Ascending aorta (tissue), 2 donors: ENCODE data around the gene SNX11. TPM values are rescaled to one million over a fixed set of nuclear protein-coding genes. Genes with fewer than 3 reads are reported as not detected.

ENCODE experiments used
- DNase-seq, 2 donors: peaks; one replicate each; pipeline ENCODE4 v3.0.0-alpha.2; 2019; ENCODE audit warnings: low spot score in 2 of 2
- H3K27ac ChIP-seq, 2 donors: fragments of 200-600 bp; sonication (generic); one replicate each; pipeline ENCODE4 v1.5.1; 2016 to 2017; ENCODE audit warnings: mild to moderate bottlenecking in 1 of 2
- H3K27me3 ChIP-seq: fragments of 200-600 bp; sonication (generic); one replicate; pipeline ENCODE4 v1.5.1; 2017
- H3K36me3 ChIP-seq, 2 donors: fragments of 200-600 bp; sonication (generic); one replicate each; pipeline ENCODE4 v1.5.1; 2016
- H3K4me1 ChIP-seq, 2 donors: fragments of 200-600 bp; sonication (generic); one replicate each; pipeline ENCODE4 v1.5.1; 2016 to 2017; ENCODE audit warnings: mild to moderate bottlenecking in 1 of 2
- H3K4me3 ChIP-seq, 2 donors: fragments of 200-600 bp; sonication (generic); one replicate each; pipeline ENCODE4 v1.5.1; 2016 to 2017; ENCODE audit warnings: mild to moderate bottlenecking in 1 of 2
- H3K9me3 ChIP-seq, 2 donors: fragments of 200-600 bp; sonication (generic); one replicate each; pipeline ENCODE4 v1.5.1; 2016
- intact Hi-C: fragments of 100-400 bp; cut with DNase I; formaldehyde crosslinking; loops from one replicate; pipeline ENCODE4 v1.15.1; 2023
- total RNA-seq: library from RNA; depleted of rRNA; stranded (reverse); fragments of >200 nt; gene quantifications from one replicate; pipeline ENCODE4 v1.1.0, GENCODE V29; 2016
- TF ChIP-seq, protein P1 (sequence below), 3 experiments: fragments of 200-600 bp in 2 of 3; fragments of 450-650 bp in 1 of 3; sonication (generic) in 2 of 3; IDR thresholded peaks; one replicate each; pipeline ENCODE4 v1.5.1; 2016 to 2019; ENCODE audit warnings: antibody characterized with exemption in 3 of 3, mild to moderate bottlenecking in 1 of 3, moderate library complexity in 1 of 3

The SNX11 gene, protein sequence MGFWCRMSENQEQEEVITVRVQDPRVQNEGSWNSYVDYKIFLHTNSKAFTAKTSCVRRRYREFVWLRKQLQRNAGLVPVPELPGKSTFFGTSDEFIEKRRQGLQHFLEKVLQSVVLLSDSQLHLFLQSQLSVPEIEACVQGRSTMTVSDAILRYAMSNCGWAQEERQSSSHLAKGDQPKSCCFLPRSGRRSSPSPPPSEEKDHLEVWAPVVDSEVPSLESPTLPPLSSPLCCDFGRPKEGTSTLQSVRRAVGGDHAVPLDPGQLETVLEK
- 6.6 TPM for total RNA-seq

DNA sequence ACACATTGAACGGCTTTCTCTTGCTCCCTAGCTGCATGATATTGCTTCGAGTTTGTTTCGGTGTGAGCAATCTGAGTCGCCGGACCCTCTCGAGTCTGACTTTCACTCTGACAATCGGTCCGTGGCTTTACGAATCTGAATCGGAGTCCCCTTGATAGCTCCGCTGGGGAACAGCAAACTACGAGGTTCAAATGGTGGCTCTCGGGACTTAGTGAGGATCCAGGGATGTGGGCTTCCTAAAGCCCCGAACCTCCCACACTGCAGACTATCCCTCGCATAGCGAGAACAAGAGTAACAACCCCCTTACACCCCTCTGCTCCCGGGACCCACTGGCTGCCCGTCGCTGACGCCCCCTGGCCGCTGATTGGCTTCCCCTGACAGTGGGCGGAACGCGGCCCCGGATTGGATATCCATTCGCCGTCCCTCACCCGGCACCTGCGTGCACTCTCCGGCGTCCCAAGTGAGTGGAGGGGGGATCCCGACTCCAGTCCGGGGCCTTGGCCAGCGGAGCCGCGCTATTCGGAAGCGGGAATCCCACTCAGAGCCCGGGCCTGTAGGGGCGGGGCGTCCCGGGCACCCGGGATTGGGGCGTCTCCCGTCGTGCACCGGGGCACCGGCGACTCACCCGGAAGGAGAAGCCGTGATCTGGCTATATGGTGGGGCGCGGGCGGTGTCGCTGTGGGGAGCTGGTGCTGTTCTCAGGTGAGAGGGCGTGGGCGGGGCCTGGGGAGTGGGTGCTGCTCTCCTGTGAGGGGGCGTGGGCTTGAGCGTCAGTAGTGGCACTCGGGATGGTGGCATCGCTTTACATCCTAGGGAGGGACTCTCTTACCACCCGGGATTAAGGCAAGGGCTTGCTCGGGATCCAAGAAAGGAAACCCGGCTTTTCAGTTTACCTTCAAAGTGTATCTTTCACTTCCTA, at the start of gene SNX11:
SNX11 (plus strand) TSS at position 630 of the 919 bp plus-strand sequence. CDS start 4,278 bp downstream, outside the sequence.
- Histone ChIP-seq H3K9me3 (no peaks in the 10 kb centered on the region), H3K4me3 (peak within 1 kb of the TSS; percentile 65 to 84), H3K27me3 (no peaks in the 10 kb centered on the region), H3K27ac (peak within 1 kb of the TSS; percentile 92 to 95), H3K36me3 (no peaks in the 10 kb centered on the region), H3K4me1 (peaks cover 5 to 10% of the 10 kb centered on the region in 2 donors)
- intact Hi-C loops, result loop anchor here (1.0 to 10.0 kb wide), 5 partner anchors 23 to 263 kb away; partner anchors contain the start of genes PNPO, SCRN2 and SP2
- TF ChIP-seq, protein P1, sequence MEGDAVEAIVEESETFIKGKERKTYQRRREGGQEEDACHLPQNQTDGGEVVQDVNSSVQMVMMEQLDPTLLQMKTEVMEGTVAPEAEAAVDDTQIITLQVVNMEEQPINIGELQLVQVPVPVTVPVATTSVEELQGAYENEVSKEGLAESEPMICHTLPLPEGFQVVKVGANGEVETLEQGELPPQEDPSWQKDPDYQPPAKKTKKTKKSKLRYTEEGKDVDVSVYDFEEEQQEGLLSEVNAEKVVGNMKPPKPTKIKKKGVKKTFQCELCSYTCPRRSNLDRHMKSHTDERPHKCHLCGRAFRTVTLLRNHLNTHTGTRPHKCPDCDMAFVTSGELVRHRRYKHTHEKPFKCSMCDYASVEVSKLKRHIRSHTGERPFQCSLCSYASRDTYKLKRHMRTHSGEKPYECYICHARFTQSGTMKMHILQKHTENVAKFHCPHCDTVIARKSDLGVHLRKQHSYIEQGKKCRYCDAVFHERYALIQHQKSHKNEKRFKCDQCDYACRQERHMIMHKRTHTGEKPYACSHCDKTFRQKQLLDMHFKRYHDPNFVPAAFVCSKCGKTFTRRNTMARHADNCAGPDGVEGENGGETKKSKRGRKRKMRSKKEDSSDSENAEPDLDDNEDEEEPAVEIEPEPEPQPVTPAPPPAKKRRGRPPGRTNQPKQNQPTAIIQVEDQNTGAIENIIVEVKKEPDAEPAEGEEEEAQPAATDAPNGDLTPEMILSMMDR (IDR thresholded peaks at IDR 0.05), result no peak
- peak; percentile 79 to 94 for DNase-seq

DNA sequence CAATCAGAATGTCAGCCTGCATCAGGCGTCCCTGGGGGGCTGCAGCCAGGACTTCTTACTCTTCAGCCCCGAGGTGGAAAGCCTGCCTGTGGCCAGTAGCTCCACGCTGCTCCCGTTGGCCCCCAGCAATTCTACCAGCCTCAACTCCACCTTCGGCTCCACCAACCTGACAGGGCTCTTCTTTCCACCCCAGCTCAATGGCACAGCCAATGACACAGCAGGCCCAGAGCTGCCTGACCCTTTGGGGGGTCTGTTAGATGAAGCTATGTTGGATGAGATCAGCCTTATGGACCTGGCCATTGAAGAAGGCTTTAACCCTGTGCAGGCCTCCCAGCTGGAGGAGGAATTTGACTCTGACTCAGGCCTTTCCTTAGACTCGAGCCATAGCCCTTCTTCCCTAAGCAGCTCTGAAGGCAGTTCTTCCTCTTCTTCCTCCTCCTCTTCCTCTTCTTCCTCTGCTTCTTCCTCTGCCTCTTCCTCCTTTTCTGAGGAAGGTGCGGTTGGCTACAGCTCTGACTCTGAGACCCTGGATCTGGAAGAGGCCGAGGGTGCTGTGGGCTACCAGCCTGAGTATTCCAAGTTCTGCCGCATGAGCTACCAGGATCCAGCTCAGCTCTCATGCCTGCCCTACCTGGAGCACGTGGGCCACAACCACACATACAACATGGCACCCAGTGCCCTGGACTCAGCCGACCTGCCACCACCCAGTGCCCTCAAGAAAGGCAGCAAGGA, 49.0 kb upstream of the SNX11 start:
- Histone ChIP-seq H3K27me3 (no peaks in the 10 kb centered on the region), H3K4me3 (no peak overlapping the region), H3K36me3 (peaks cover 60 to 86% of the 10 kb centered on the region in 2 donors), H3K27ac (no peak overlapping the region), H3K9me3 (no peaks in the 10 kb centered on the region), H3K4me1 (peaks cover 15 to 29% of the 10 kb centered on the region in 2 donors)
- TF ChIP-seq, protein P1 (IDR thresholded peaks at IDR 0.05), result no peak
- DNase-seq, result no peak
- intact Hi-C loops, result loop anchor here (10.0 kb wide), 1 partner anchor 1136 kb away; no protein-coding TSS in a partner anchor

GRCh38 chr17:48059125-48059668, 48.4 kb upstream of the SNX11 start:
- no peaks in the 10 kb centered on the region for H3K9me3 ChIP-seq
- intact Hi-C loops, result loop anchor here (10.0 kb wide), 1 partner anchor 1136 kb away; no protein-coding TSS in a partner anchor
- peaks cover 60 to 83% of the 10 kb centered on the region in 2 donors for H3K36me3 ChIP-seq
- H3K27ac ChIP-seq, result no peak overlapping the region
- no peak for DNase-seq
- H3K4me1 ChIP-seq, result peaks cover 9 to 22% of the 10 kb centered on the region in 2 donors
- no peaks in the 10 kb centered on the region for H3K27me3 ChIP-seq
- TF ChIP-seq, protein P1 (IDR thresholded peaks at IDR 0.05), result no peak
- no peak overlapping the region for H3K4me3 ChIP-seq

DNA sequence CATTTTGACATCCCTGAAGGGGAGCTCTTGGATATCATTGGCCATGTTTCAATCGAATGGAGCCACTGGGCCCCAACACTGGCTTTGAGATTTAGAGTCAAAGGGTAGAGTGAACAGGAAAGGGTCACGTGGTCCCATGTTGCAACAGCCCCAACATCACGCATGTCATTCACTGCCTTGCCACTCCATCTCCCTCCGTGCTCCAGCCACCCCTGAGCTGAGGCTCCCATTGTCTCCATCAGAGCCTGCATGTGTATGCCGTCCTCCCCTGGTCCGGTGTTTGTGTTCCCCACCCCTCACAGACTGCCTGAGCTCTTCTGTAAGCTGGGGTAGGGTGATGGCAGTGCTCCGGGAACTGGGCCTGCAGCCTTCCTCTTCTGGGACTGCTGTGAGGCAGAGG, 47.3 kb upstream of the SNX11 start:
- Histone ChIP-seq H3K27ac (peak overlapping the region; percentile 10 to 14), H3K4me3 (no peak overlapping the region), H3K27me3 (no peaks in the 10 kb centered on the region), H3K9me3 (no peaks in the 10 kb centered on the region), H3K4me1 (peaks cover 0 to 15% of the 10 kb centered on the region in 2 donors), H3K36me3 (peaks cover 60 to 89% of the 10 kb centered on the region in 2 donors)
- TF ChIP-seq, protein P1 (IDR thresholded peaks at IDR 0.05), result no peak
- intact Hi-C loops, result no loop called here
- DNase-seq, result no peak

GRCh38 chr17:48062273-48062672, 45.3 kb upstream of the SNX11 start:
- H3K4me3 ChIP-seq, result no peak overlapping the region
- H3K4me1 ChIP-seq, result peaks cover 0 to 15% of the 10 kb centered on the region in 2 donors
- H3K27ac ChIP-seq, result peak overlapping the region; percentile 38 to 53
- peaks cover 51 to 72% of the 10 kb centered on the region in 2 donors for H3K36me3 ChIP-seq
- TF ChIP-seq, protein P1 (IDR thresholded peaks at IDR 0.05), result no peak
- intact Hi-C loops, result no loop called here
- no peaks in the 10 kb centered on the region for H3K27me3 ChIP-seq
- no peaks in the 10 kb centered on the region for H3K9me3 ChIP-seq
- DNase-seq, result no peak
